GM18870 (cell line): ENCODE measurements around the gene CAPN5.
"Not testable (repeated sequence)": the region's sequence is repeated elsewhere in the genome, so short reads cannot be mapped to it uniquely, and the experiment has no call there.

Experiments
- ATAC-seq: cut with Tn5 transposase; IDR thresholded peaks from one replicate; pipeline ENCODE4 v1.9.1; 2021; ENCODE audit warnings: moderate library complexity; ENCODE audit not compliant: unreplicated experiment

CAPN5 gene

DNA sequence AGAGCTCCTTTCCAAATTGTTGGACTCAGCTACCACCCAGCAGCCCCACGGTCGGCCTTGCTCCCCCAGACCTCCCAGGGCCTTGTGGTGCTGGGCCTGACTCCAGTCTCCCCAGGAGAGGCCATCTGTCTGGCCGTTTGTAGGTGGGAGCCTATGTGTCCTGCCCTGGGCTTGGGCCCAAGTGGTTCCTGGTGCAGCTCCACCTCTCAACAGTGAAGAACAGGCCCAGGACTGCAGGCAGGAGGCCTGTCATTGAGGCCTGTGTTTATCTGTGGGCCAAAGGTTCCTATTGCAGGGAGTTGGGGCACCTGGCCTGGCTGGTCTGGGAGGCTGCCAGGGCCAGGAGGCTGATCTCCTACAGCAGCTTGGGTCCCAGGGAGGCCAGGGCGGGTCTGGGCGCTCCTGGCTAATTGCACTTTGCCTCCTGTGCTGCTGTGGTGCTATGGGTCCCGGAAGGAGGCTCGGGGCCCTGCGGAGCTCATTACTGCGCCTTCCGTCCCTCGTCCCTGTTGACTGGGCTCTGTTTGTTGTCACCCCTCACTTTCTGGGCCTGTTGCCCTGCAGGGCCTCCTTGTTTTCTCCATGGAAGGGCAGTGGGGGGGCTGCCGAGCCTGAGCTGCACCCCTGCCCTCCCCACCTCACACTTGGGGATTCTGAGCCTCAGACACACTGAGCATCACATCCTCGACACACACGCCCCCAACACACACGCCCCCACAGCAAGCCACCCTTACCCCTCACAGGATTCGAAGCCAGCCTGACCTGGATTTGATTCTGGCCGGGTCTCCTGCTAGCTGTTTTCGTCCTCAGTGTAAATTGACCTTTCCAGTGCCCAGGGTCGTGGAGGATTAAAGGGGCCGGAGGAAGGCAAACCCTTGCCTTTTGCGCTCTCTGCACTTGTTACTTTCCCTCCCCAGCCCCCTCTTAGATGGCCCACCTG is 29.1 kb downstream of the CAPN5 start:
- no peak for ATAC-seq

DNA sequence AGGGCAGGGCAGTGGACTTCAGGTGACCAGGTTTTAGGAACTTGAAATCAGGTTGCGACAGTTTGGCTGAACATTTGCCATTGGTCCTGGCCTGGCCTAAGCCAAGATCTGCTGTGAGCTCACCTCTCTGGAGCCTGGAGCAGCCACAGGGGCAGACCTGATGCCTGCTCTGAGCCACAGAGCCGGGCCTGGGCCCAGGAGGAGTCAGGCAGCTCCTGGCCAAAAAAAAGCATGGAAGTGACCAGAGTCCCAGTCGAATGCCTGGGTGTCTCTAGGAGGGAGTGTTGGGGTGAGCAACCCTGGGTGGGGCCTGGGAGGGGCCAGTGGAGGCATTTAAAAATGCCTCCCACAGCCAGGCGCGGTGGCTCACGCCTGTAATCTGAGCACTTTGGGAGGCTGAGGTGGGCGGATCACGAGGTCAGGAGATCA is 29.8 kb downstream of the CAPN5 start:
- no peak for ATAC-seq

DNA sequence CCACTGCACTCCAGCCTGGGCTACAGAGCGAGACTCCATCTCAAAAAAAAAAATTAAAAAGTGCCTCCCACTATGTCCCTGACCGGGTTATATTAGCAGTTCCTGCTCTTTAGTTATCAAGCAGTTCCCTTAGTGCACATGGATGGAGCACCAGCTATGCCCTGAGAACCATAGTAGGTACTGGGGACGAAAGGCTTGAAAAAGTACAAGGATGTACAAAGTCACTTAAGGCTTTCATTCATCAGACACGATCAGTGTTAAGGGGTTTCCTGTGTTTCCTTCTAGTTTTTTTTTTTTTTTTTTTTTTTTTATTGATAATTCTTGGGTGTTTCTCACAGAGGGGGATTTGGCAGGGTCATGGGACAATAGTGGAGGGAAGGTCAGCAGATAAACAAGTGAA is 30.4 kb downstream of the CAPN5 start:
- ATAC-seq: not testable (repeated sequence)

DNA sequence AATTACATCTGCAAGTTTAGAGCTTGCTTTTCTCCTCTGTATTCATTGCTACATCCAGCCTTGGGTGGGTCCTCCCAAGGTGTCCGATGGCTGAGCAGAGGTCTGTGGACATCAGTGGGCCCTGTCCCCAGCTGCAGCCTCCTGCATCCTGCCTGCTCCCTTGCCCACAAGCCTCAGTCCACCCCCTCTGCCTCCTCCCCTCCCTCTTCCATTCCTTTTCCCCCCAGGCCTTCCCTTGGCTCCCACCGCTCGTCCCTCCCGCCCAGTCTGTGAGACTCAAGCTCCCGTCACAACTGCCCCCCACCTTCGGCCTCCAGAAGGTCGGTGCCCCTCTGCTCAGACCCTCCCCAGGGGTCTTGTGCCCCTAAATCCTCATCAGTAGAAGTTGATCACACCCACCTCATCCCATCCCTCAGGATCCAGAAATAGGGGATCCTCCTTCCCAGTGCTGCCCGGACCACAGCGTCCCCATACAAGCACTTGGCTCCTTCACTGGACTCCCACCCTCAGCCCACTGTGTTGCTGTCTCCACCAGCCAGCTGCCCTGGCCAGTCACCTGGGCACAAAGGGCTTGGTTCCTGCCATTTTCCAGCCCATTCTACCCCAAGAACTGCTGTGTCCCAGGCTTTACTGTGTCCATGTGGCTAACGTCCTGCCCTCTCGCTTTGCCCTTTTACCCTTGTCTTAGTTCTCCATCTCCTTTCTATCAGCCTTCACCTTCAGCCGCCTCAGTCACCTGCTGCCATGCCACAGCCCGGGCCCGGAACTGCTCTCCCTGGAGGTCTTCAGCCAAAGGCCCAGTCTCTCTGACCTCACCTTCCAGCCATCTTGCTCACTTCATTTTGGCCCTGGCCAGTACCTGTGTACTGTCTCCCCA is 33.6 kb downstream of the CAPN5 start:
- ATAC-seq: no peak

DNA sequence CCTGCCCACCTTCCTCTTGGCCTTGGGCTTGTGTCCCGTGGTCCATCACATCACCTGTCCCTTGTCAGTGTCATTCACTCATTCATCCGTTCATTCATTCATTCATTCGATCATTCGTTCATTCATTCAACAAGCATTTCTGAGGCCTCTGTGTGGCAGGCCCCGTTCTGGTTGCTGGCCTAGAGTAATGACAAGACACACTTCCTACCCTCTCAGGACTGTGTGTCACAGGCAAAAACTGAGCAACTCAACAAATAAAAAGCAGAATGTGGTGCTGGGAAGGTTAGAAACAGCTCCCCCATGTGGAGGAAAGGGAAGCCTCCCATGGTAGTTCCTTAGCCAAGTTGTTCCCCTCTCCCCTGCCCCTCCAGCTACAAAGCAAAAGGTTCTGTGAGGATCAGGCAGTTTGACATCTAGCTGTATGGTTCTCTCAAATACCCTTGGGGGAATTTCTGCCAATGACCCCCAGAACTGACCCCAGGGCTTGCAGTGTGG is 34.3 kb downstream of the CAPN5 start:
- ATAC-seq: no peak

DNA sequence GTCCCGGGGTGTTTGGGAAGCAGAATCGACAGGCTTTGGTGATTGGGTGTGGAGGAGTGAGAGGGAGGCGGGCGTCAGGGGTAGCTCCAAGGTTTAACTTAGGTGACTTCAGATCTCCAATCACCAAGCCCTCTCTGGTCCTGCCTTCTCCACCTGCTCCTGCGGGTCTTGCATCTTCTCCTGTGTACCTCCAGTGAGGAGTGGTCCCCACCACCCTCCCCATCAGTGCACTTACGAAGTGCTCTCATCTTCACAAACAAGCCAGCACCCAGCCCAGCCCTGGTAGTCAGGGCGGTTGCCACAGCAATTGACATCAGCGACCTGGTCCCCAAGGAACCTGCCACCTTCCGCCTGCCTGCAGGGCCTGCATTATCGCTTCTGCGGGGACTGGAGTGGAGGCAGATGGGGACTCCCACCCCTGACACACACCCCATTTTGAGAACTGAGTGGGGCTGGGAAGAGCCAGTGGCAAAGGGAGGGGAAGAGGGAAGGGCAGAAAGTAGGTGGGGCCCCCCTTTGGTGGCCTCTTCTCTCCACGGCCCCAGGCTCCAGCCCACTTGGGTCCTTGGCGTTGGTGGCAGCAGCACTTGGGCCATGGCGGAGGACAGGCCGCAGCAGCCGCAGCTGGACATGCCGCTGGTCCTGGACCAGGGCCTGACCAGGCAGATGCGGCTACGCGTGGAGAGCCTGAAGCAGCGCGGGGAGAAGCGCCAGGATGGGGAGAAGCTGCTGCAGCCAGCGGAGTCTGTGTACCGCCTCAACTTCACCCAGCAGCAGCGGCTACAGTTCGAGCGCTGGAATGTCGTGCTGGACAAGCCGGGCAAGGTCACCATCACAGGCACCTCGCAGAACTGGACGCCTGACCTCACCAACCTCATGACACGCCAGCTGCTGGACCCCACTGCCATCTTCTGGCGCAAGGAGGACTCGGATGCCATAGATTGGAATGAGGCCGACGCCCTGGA is 35.8 kb downstream of the CAPN5 start, which contains the start of gene OMP:
Gene OMP, plus strand, starts transcription at position 595 of the 965 bp plus-strand sequence. Its CDS starts 0 bp downstream, at position 595.
- ATAC-seq: no peak

DNA sequence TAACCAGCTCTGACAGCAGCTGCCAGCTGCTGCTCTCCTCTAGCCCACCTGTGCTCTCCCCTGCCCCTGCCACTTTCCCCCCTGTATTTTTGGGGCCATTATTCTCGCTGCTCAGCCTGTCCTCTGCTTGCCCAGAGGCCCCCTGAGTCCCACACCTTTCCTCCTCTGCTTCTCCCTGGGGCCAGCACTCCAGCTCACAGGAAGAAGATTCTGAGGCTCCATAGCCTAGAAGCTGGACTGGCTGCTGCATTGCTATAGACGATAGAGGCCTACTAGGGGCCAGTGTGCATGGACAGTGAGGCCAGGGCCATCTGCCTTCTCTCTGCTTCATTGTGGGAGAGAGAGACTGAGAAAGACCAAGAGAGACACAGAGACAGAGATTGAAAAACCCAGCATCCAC is 36.5 kb downstream of the CAPN5 start:
- ATAC-seq: no peak

DNA sequence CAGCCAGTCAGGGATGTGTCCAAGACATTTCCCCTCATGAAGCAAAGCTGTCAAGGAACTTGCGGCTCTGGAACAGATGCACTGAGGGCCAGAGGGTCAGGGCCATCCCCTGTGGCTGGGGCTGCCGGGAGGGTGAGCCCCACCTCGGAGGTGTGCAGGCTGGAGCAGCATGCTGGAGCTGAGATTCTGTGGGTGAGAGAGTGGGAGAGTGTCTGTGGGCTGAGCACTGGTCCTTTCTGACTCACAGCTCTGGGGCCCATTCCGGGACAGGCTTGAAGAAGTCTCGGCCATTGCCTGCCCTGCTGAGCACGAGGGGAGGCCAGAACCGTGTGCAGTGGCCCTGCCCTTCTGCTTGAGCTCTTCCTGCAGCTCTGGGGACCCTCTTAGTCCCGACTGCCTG is 38.0 kb downstream of the CAPN5 start:
- ATAC-seq: no peak

DNA sequence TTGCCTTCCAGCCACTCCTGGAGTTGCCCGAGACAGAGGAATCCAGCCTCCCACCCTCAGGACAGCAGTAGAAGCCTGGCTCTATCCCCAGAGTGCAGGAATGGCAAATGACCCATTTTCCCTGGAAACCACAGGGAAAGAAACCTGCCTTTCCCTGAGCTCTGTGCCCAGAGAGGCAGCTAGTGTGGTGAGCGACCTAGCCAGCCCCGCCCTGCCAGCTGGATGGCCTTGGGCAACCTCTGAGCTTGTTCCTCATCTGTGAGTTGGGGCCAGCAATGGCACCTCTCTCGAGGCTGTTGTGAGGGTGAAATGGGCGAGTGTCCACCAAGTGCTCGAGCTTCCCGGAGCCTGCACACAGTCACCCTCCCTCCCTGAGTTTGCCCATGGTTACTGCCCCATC is 39.5 kb downstream of the CAPN5 start:
- ATAC-seq: no peak

DNA sequence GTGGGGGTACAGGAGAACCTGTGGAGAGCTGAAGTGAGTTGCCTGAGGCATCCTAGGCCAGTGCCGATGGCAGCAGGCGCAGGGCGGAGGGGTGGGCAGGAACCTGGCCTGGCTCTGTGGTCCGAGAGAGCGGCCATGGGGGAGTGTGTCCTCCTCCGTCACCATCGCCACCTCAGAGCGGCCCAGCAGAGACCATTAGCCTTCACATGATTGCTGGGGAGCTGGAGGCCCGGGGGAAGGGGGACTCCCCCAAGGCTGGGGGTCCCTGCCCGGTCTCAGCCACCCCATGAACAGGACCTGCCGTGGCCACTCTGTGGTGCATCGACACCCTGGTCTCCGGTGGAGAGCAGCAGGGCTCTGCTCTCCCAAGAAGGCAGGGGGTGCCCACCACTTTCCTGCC is 40.0 kb downstream of the CAPN5 start:
- no peak for ATAC-seq

DNA sequence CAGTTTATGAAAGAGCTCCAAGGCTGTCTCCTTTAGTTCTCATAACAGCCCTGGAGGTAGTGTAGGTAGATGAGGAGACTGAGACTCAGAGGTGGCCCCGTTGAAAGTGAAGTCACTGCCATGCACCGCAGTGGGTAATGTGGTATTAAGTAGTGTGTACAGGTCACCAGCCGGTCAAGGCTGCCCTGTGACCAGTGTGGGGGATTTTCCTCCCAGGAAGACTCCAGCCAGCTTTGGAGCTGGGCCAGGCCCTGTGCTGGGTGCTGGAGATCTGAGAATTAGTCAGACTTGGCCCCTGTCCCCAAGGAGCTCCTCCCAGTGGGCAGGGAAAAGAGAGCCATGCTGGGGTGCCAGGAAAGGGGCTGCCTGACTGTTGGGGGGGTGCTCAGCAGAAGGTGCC is 41.2 kb downstream of the CAPN5 start:
- no peak for ATAC-seq

DNA sequence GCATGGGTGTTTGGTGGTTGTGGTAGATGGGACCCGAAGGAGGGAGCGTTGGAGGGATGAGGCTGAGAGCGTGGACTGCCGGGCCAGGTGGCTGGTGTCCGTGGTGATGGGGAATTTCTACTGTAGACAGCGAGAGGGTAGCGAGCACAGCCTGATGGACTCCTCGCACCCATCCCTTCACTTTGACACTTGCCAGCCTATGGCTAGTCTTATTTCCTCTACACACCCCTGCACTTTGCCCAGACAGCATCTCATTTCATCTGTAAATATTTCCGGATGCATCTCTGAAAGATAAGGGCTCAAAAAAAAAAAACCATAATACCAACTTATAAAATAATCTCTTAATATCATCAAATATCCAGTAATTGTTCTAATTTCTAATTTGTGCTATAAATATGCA is 41.7 kb downstream of the CAPN5 start:
- no peak for ATAC-seq

DNA sequence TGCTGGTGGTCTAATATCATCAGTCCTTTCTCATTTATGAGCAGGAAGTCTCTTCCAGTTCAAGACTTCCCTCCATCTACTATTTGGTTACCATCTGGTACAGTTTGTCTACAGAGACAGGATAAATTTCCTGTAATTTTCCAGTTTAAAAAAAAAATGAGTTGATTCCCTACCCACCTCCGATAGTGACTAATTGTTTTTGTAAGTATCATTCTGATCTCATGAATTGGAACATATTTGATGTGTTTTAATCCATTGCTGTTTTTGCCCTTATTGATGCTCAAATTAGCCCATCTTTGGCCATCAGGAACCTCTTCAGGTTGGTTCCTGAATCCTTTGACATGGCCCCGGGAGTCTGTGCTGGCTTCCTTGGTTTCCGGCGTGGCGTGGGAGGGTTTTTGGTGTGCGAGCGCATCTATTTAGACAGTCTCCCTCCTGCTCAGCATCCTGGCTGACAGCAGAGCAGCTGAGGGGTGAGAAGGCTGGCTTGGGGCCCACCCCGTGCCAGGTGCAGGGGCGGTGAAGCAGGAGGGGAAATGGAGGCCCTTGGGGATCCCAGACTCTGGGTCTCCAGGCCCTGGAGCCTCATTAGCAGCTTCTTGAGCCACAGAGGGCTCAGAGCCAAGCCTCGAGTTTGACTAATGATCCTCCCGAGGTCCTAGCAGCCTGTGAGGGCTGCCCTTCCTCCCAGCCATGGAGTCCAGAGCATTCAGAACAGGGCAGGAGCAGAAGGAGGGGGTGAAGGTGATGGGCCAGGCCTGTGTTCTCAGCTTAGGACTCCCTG is 42.7 kb downstream of the CAPN5 start:
- ATAC-seq: no peak

DNA sequence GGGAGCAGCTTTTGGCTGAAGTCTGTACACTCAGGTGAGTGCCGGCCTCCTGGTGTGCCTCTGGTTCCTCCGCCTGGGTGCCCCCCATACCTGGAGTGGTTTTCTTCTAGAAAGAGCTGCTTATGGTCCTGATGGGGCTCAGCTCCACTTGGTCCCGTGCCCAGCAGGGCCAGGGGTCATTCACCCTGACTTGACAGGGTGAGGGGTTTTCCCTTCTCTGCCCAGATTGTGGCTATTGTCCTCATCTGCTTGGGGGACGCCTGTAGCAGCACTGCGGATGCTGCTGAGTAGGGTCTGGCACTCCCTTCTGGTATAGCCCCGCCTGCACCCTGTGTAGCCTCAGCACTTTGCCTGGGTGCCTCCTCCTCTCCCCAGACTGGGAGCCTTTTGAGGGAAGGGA is 44.1 kb downstream of the CAPN5 start:
- ATAC-seq: no peak

DNA sequence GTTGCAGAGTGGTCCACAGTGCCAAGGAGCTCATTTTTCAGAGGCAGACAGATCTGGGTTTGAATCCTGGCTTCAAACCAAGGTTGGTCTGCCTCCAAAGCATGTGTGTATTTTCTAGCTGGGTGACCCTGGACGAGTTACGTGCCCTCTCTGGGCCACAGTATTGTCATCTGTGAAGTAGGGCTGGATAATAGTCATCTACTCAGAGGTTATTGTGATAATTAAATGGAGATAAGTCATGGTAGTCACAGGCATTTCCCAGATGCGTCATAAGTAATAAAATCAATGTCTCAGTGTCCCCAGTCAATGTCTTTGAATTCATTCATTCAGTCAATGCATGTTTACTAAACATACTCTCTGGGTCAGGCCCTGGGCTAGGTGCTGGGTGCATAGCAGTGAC is 44.5 kb downstream of the CAPN5 start:
- ATAC-seq: no peak

DNA sequence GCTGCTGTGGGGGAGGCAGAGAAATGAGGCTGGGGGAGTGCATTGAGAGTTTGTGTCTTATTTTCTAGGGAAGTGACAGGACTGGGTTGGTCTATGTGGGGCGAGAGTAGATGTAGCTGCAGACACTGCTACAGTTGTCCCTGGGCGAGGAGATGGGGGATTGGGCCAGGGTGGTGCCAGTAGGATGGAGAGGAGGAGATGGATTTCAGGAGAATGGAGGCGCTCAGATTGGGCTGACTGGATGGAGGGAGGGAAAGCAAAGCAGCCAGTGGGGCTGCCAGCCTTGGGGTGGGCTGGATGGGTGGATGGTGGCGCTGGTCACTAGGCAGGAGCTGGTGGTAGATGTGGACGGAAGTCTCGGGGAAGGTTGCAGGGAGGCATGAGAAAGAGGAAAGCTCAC is 45.2 kb downstream of the CAPN5 start:
- no peak for ATAC-seq

DNA sequence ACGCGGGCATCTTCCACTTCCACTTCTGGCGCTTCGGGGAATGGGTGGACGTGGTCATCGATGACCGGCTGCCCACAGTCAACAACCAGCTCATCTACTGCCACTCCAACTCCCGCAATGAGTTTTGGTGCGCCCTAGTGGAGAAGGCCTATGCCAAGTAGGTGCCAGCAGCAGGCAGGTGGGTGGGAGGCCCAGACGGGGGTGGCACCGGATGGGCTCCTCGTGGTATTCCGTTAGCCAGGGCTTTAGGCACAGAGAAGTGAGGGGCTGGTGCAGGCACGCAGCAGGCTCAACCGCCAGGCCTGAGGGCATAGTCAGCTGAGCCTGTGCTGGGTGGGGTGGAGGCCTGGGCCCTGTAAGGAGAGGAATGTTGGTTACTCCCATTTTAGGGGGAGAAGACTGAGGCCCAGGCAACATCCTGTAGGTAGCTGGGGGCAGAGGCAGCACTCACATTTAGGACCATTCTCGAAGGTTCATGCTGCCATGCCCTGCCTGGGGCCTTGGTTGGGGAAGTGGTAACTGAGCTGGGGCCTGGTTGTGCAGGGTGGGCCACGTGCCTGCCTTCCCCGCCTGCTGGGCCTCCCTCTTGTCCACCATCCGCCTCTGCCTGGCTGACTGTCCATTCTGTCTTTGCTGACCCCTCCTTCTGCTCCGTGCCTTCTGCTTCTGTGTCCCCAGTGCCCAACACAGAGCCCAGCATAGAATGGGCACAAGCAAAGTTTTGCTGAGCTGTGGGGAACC is 46.0 kb downstream of the CAPN5 start:
- ATAC-seq: no peak

DNA sequence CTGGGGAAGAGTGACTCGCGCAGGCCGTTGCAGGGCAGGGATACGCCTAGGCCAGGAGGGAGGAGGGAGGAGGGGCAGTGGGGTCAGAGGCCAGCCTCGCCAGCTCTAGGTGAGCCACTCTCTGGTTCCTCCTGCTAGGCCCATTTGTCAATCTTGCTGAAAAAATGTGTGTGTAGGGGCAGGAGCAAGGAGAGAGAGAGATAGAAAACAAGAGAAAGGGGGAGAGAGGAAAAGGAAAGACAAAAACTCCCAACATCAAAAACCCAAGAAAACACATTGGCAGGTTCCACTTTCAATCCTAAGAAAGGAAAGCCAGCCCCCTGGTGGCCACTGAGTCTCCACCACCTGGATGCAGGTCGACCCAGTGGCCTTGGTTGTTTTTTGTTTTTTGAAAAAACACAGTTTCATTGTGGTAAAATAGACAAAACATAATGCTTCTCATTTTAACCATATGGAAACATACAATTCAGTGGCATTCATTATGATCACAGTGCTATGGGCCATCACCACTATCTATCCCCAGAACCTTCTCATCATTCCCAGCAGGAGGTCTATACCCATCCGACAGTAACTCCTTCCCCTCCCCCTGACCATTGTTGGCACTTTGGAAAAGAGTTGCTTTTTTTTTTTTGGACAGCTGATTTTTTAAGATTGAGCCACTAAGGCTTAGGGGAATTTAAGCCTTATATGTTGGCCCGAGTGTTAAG is 46.8 kb downstream of the CAPN5 start:
- ATAC-seq: no peak
